ENCODE data around the gene VPS13D. TPM values are rescaled to one million over a fixed set of nuclear protein-coding genes. Genes with fewer than 3 reads are reported as not detected.

The VPS13D gene
- total RNA-seq, 2 donors from 2014 or later: 48.1 to 65.2 TPM

DNA sequence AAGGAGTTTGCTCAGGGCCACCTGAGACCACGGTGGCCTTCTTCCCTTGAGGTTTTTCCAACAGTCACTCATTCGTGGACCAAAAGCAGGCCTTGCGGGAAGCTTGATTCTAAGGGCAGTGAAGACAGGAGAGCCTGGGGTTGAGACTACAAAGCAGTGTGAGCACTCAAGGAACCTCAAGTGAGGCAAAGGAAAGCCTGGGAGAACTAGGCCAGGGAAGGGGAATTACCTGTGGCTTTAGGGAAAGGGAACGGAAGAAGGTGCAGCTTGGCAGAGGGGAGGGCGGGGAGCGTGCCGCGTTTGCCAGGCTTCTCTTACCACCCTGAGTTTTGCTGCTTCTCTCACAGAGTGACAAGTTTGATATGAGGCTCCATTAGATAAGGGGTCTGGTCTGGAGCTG, 273.9 kb downstream of the VPS13D start:
- peaks cover 16% of the 10 kb centered on the region for H3K36me3 ChIP-seq
- no peak for DNase-seq (ENCODE audit: low spot score)
- H3K27me3 ChIP-seq: no peaks in the 10 kb centered on the region
- H3K4me3 ChIP-seq: no peak overlapping the region
- H3K4me1 ChIP-seq: peaks cover 0 to 25% of the 10 kb centered on the region in 2 donors
- H3K9me3 ChIP-seq: no peaks in the 10 kb centered on the region
- TF ChIP-seq, protein P1, sequence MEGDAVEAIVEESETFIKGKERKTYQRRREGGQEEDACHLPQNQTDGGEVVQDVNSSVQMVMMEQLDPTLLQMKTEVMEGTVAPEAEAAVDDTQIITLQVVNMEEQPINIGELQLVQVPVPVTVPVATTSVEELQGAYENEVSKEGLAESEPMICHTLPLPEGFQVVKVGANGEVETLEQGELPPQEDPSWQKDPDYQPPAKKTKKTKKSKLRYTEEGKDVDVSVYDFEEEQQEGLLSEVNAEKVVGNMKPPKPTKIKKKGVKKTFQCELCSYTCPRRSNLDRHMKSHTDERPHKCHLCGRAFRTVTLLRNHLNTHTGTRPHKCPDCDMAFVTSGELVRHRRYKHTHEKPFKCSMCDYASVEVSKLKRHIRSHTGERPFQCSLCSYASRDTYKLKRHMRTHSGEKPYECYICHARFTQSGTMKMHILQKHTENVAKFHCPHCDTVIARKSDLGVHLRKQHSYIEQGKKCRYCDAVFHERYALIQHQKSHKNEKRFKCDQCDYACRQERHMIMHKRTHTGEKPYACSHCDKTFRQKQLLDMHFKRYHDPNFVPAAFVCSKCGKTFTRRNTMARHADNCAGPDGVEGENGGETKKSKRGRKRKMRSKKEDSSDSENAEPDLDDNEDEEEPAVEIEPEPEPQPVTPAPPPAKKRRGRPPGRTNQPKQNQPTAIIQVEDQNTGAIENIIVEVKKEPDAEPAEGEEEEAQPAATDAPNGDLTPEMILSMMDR (IDR thresholded peaks at IDR 0.05): no peak
- H3K27ac ChIP-seq: no peak overlapping the region

GRCh38 chr1:12504601-12505000, 274.8 kb downstream of the VPS13D start:
- no peak overlapping the region for H3K4me3 ChIP-seq
- H3K27ac ChIP-seq: no peak overlapping the region
- no peaks in the 10 kb centered on the region for H3K27me3 ChIP-seq
- H3K4me1 ChIP-seq: peaks cover 0 to 26% of the 10 kb centered on the region in 2 donors
- TF ChIP-seq, protein P1 (IDR thresholded peaks at IDR 0.05): no peak
- no peak for DNase-seq (ENCODE audit: low spot score)
- no peaks in the 10 kb centered on the region for H3K9me3 ChIP-seq
- peaks cover 21% of the 10 kb centered on the region for H3K36me3 ChIP-seq

- Histone ChIP-seq H3K4me3 (no peak overlapping the region), H3K4me1 (peaks cover 0 to 33% of the 10 kb centered on the region in 2 donors), H3K36me3 (peaks cover 21% of the 10 kb centered on the region), H3K27me3 (no peaks in the 10 kb centered on the region), H3K27ac (no peak overlapping the region), H3K9me3 (no peaks in the 10 kb centered on the region)
- TF ChIP-seq, protein P1 (IDR thresholded peaks at IDR 0.05): no peak
- no peak for DNase-seq (ENCODE audit: low spot score)
Observed at GRCh38 chr1:12505231-12505630, 275.4 kb downstream of the VPS13D start.

DNA sequence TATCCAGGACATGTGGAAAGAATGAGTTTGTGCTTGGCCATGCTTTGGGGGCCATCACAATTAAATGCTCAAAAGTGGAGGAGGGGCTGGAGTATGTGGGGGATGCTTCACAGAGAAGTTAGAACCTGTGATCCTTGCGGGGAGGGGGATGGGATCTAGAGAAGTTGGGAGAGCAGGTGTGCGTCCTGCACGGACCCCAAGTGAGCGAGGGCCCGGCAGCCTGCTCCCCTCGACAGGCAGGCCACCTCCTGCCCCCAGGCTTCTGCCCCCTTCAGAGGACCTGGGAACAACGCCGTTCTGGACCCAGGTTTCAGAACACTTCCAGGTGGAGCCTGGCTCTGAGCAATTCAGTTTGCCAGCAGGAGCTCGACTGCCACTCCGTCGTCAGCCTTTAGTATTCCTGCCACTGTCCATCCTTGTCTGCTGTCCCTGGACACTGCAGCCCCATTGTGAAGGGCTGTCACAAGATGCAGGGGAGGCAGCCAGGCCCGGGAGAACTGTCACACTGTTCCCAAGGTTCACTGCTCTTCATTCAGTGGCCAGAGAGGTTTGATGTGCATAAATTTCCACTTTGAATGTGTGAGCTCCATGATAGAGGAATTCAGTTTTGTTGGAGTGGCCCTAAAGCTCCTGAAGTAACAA, 275.9 kb downstream of the VPS13D start:
- no peak overlapping the region for H3K4me3 ChIP-seq
- DNase-seq (ENCODE audit: low spot score): no peak
- H3K27me3 ChIP-seq: no peaks in the 10 kb centered on the region
- no peaks in the 10 kb centered on the region for H3K9me3 ChIP-seq
- peaks cover 0 to 38% of the 10 kb centered on the region in 2 donors for H3K4me1 ChIP-seq
- TF ChIP-seq, protein P1 (IDR thresholded peaks at IDR 0.05): no peak
- peak overlapping the region in 1 of 2 donors; percentile 43 for H3K27ac ChIP-seq
- H3K36me3 ChIP-seq: peaks cover 21% of the 10 kb centered on the region

- TF ChIP-seq, protein P1 (IDR thresholded peaks at IDR 0.05): no peak
- H3K9me3 ChIP-seq: no peaks in the 10 kb centered on the region
- peak overlapping the region in 1 of 2 donors; percentile 43 for H3K27ac ChIP-seq
- H3K27me3 ChIP-seq: no peaks in the 10 kb centered on the region
- H3K36me3 ChIP-seq: peaks cover 21% of the 10 kb centered on the region
- no peak overlapping the region for H3K4me3 ChIP-seq
- H3K4me1 ChIP-seq: peaks cover 0 to 46% of the 10 kb centered on the region in 2 donors
- DNase-seq (ENCODE audit: low spot score): no peak
Observed at GRCh38 chr1:12506281-12507280, 276.8 kb downstream of the VPS13D start.

Data from right atrium auricular region (tissue), 2 donors.